ENCODE measurements around the gene UNC13A.

DNA sequence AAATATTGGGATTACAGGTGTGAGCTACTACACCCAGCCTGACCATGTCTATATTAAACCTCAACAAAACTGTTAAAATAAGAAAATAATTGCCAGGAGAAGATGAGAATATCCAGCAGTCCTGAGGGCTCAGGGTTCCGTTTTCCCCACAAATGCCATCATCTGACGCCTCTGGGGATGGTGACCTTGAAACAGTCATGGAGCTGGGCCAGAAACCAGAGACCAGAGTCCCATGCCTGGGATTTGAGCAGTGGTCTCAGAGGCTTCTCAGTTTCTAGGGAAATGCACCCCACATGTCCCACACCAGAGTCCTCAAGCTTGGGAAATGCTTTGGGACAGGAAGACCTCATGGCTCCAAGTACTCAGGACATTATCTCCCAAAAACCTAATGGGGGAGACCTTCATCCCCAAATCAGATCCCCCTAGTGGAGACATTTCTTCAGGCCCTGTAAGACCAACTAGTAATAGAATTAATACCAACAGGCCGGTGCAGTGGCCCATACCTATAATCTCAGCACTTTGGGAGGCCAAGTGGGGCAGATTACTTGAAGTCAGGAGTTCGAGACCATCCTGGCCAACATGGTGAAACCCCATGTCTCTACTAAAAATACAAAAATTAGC is 28.3 kb upstream of the UNC13A start:
- TF ChIP-seq, protein P1, sequence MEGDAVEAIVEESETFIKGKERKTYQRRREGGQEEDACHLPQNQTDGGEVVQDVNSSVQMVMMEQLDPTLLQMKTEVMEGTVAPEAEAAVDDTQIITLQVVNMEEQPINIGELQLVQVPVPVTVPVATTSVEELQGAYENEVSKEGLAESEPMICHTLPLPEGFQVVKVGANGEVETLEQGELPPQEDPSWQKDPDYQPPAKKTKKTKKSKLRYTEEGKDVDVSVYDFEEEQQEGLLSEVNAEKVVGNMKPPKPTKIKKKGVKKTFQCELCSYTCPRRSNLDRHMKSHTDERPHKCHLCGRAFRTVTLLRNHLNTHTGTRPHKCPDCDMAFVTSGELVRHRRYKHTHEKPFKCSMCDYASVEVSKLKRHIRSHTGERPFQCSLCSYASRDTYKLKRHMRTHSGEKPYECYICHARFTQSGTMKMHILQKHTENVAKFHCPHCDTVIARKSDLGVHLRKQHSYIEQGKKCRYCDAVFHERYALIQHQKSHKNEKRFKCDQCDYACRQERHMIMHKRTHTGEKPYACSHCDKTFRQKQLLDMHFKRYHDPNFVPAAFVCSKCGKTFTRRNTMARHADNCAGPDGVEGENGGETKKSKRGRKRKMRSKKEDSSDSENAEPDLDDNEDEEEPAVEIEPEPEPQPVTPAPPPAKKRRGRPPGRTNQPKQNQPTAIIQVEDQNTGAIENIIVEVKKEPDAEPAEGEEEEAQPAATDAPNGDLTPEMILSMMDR (IDR thresholded peaks at IDR 0.05), result no peak
- TF ChIP-seq ZFX (IDR thresholded peaks at IDR 0.05; ENCODE audit: borderline replicate concordance), result no peak

Data from 22Rv1 (cell line).